Fibroblast of lung (primary cell): ENCODE measurements around the gene KIF1A. TPM values are rescaled to one million over a fixed set of nuclear protein-coding genes. Genes with fewer than 3 reads are reported as not detected.
"Not testable (repeated sequence)": the region's sequence is repeated elsewhere in the genome, so short reads cannot be mapped to it uniquely, and the experiment has no call there.

ENCODE experiments used
- DNase-seq, 2 donors: peaks; one replicate each; pipeline versions ENCODE4 v3.0.0 to v3.0.0-alpha.2; 2010; ENCODE audit warnings: low read depth in 2 of 2
- H2AFZ ChIP-seq: 2 replicates; pipeline ENCODE4 v1.5.1; 2012; ENCODE audit warnings: low read length, control low read depth, inconsistent platforms
- H3K27ac ChIP-seq: 2 replicates; pipeline ENCODE4 v1.5.1; 2011; ENCODE audit warnings: low read length, control low read depth; ENCODE audit not compliant: insufficient read depth
- H3K27me3 ChIP-seq: 2 replicates; pipeline ENCODE4 v1.5.1; 2011; ENCODE audit warnings: mild to moderate bottlenecking, low read length; ENCODE audit not compliant: control insufficient read depth, insufficient read depth
- H3K36me3 ChIP-seq: 2 replicates; pipeline ENCODE4 v1.5.1; 2011; ENCODE audit warnings: low read length; ENCODE audit not compliant: control insufficient read depth, insufficient read depth
- H3K4me1 ChIP-seq: 2 replicates; pipeline ENCODE4 v1.5.1; 2011; ENCODE audit warnings: low read length; ENCODE audit not compliant: control insufficient read depth, insufficient read depth; ENCODE audit errors: extremely low read depth
- H3K4me2 ChIP-seq: 2 replicates; pipeline ENCODE4 v1.5.1; 2011; ENCODE audit warnings: low read length, control low read depth; ENCODE audit not compliant: insufficient read depth; ENCODE audit errors: extremely low read depth
- H3K4me3 ChIP-seq, 4 experiments: fragments of 200-600 bp in 1 of 4; sonication (generic) in 1 of 4; replicated peaks in 1 of 4; 2 replicates each; pipeline ENCODE4 v1.5.1; 2011 to 2016; ENCODE audit warnings: low read length in 4 of 4, low read depth in 3 of 4, mild to moderate bottlenecking in 3 of 4, control low read depth in 2 of 4, inconsistent platforms in 1 of 4, mixed read lengths in 1 of 4; ENCODE audit not compliant: insufficient read depth in 1 of 4; ENCODE audit errors: control extremely low read depth in 1 of 4
- H3K79me2 ChIP-seq: 2 replicates; pipeline ENCODE4 v1.5.1; 2012; ENCODE audit warnings: mild to moderate bottlenecking, low read length, inconsistent platforms; ENCODE audit not compliant: control insufficient read depth, insufficient read depth
- H3K9ac ChIP-seq: 2 replicates; pipeline ENCODE4 v1.5.1; 2011; ENCODE audit warnings: mild to moderate bottlenecking, low read length, control low read depth; ENCODE audit not compliant: insufficient read depth
- H3K9me3 ChIP-seq: 2 replicates; pipeline ENCODE4 v1.5.1; 2012; ENCODE audit warnings: low read depth, low read length; ENCODE audit not compliant: control insufficient read depth, insufficient read depth
- H4K20me1 ChIP-seq: 2 replicates; pipeline ENCODE4 v1.5.1; 2011; ENCODE audit warnings: low read length; ENCODE audit not compliant: control insufficient read depth, insufficient read depth; ENCODE audit errors: extremely low read depth
- EZH2 ChIP-seq: IDR thresholded peaks from 2 replicates; pipeline ENCODE4 v1.5.1; 2012; ENCODE audit warnings: low read length, control low read depth, mild to moderate bottlenecking; ENCODE audit errors: missing control alignments
- polyA plus RNA-seq, 2 donors: library from polyadenylated mRNA; depleted of rRNA in 1 of 2; stranded (reverse) in 1 of 2; unstranded in 1 of 2; fragments of >200 nt; gene quantifications; 2 replicates each; pipeline ENCODE4 v1.2.1, GENCODE V29; 2011 to 2012; ENCODE audit warnings: missing spikeins in 1 of 2
- total RNA-seq: library from RNA; depleted of rRNA; stranded (reverse); fragments of >200 nt; gene quantifications from 2 replicates; pipeline ENCODE4 v1.2.1, GENCODE V29; 2014
- TF ChIP-seq, protein P1 (sequence below), 2 donors: IDR thresholded peaks in 1 of 2; conservative IDR thresholded peaks in 1 of 2; 1 replicate in 1 of 2; 2 replicates in 1 of 2; pipeline ENCODE4 v1.5.1; 2011 to 2012; ENCODE audit warnings: low read length in 2 of 2, control low read depth in 1 of 2, inconsistent platforms in 1 of 2, low read depth in 1 of 2, mild to moderate bottlenecking in 1 of 2

Gene KIF1A
- total and polyA plus RNA-seq, 2 donors (not counting 1 experiment from before 2014, with no cell fraction given), result 0.05 TPM; not detected in 1

DNA sequence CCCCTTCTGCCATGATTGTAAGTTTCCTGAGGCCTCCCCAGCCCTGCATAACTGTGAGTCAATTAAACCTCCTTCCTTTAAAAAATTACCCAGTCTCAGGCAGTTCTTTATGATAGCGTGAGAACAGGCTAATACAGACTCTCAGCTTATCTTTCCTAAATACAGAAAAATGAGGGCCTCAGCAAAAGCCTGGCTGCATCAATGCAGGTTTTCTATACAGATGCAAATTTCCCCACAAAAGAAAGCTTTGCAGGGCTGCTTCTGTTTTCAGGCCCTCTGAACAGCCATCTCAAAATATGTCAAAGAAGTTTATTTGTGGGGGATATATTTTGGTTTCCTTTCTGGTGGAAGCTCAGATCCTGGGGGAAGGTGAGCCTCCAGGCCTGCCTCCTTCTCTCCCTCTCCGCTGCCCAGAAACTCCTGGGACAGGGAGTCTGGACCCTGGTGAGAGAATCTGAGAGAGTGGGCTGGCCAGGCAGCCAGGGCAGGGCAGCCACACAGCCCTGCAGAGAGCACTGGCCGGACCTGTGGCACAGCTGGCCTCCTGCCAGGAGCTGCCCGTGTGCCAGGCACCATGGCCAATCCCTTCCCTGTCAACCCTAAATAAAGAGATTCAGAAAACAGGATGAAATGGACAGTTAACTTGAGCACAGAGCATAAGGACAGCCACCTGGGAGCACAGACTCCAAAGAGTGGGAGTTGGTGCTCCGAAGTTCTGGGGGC lies 27.0 kb upstream of the KIF1A start:
- no peak overlapping the region for H3K9ac ChIP-seq
- H3K27me3 ChIP-seq, result peaks cover 2% of the 10 kb centered on the region
- TF ChIP-seq, protein P1, sequence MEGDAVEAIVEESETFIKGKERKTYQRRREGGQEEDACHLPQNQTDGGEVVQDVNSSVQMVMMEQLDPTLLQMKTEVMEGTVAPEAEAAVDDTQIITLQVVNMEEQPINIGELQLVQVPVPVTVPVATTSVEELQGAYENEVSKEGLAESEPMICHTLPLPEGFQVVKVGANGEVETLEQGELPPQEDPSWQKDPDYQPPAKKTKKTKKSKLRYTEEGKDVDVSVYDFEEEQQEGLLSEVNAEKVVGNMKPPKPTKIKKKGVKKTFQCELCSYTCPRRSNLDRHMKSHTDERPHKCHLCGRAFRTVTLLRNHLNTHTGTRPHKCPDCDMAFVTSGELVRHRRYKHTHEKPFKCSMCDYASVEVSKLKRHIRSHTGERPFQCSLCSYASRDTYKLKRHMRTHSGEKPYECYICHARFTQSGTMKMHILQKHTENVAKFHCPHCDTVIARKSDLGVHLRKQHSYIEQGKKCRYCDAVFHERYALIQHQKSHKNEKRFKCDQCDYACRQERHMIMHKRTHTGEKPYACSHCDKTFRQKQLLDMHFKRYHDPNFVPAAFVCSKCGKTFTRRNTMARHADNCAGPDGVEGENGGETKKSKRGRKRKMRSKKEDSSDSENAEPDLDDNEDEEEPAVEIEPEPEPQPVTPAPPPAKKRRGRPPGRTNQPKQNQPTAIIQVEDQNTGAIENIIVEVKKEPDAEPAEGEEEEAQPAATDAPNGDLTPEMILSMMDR (conservative IDR thresholded peaks at IDR 0.05 in 1 of 2, IDR thresholded peaks at IDR 0.05 in 1 of 2; ENCODE audit: low read depth in 1 of 2, low read length in 2 of 2), result no peak
- no peak for TF ChIP-seq EZH2
- no peaks in the 10 kb centered on the region for H3K9me3 ChIP-seq
- H3K36me3 ChIP-seq, result no peaks in the 10 kb centered on the region
- H3K27ac ChIP-seq, result no peak overlapping the region
- H3K4me3 ChIP-seq, result no peak overlapping the region
- DNase-seq, result no peak
- no peaks in the 10 kb centered on the region for H3K79me2 ChIP-seq
- no peaks in the 10 kb centered on the region for H4K20me1 ChIP-seq
- no peak overlapping the region for H3K4me2 ChIP-seq
- H2AFZ ChIP-seq, result no peak overlapping the region
- no peaks in the 10 kb centered on the region for H3K4me1 ChIP-seq

DNA sequence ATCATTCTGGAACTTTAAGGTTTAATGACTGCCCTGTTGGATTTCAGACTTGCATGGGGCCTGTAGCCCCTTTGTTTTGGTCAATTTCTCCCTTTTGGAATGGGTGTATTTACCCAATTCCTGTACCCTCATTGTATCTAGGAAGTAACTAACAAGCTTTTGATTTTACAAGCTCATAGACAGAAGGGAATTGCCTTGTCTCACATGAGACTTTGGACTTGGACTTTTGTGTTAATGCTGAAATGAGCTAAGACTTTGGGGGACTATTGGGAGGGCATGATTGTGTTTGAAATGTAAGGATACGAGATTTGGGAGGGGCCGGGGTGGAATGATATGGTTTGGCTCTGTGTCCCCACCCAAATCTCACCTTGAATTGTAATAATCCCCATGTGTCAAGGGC lies 26.3 kb upstream of the KIF1A start:
- not testable (repeated sequence) for H3K27ac ChIP-seq, H2AFZ ChIP-seq, H3K4me2 ChIP-seq, H3K27me3 ChIP-seq, H3K4me3 ChIP-seq, H3K36me3 ChIP-seq, H3K79me2 ChIP-seq, H3K4me1 ChIP-seq, H4K20me1 ChIP-seq, H3K9ac ChIP-seq, H3K9me3 ChIP-seq, DNase-seq

DNA sequence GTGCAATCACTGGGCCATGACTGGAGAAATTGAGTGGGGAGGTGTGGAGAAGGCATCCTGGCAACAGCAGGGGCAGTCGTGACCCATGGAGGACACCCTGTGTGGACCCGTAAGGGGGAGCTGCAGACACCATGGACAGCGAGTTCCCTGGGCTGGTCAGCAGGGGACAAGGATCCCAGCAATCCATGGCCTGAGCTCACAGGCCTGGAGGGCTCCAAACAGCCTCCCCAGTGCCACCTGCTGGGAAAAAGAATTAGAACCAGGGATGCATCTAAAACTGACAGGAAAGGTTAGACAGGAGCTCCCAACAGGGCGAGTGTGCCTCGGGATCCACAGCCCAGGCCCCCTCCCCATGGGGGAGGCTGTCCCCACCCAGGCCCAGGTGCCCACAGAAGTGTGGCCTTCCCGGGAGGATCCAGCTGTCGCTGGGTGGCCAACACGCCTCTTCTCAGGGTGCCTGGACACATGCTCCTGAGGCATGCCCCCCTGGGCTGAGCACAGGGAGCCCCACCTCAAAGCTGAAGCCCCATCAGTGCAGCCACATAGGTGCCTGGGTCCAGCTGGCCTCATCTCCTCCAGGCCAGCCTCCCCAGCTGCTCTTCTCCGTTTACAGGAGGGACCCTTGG lies 20.5 kb upstream of the KIF1A start:
- DNase-seq, result peak; percentile 57 to 65
- H3K4me3 ChIP-seq, result no peak overlapping the region
- H3K79me2 ChIP-seq, result no peaks in the 10 kb centered on the region
- TF ChIP-seq, protein P1 (conservative IDR thresholded peaks at IDR 0.05 in 1 of 2, IDR thresholded peaks at IDR 0.05 in 1 of 2; ENCODE audit: low read depth in 1 of 2, low read length in 2 of 2), result peak; percentile 63 to 71
- TF ChIP-seq EZH2, result no peak
- H3K27me3 ChIP-seq, result peaks cover 19% of the 10 kb centered on the region
- no peak overlapping the region for H3K4me2 ChIP-seq
- no peak overlapping the region for H3K27ac ChIP-seq
- no peaks in the 10 kb centered on the region for H3K4me1 ChIP-seq
- H4K20me1 ChIP-seq, result no peaks in the 10 kb centered on the region
- no peaks in the 10 kb centered on the region for H3K36me3 ChIP-seq
- no peak overlapping the region for H2AFZ ChIP-seq
- no peaks in the 10 kb centered on the region for H3K9me3 ChIP-seq
- no peak overlapping the region for H3K9ac ChIP-seq
